Activated T-helper 2 cell treated with anti-CD3 and anti-CD28 coated beads, Interferon-gamma antibody, Interleukin-2, Interleukin-4, amounts not matched to agents 10 μg/mL and 5 μg/mL and 100 μg/mL, durations not matched to agents 14 hours and 24 hours and 36 hours (primary cell): ENCODE measurements around the gene COLEC11. TPM values are rescaled to one million over a fixed set of nuclear protein-coding genes. Genes with fewer than 3 reads are reported as not detected.

Experiments
- DNase-seq: peaks from one replicate; pipeline ENCODE4 v3.0.0; 2021; ENCODE audit warnings: low spot score
- H3K27ac Mint-ChIP-seq: one replicate; pipeline ENCODE4 v1.8.0; 2021; ENCODE audit warnings: mixed read lengths
- H3K27me3 Mint-ChIP-seq: one replicate; pipeline ENCODE4 v1.8.0; 2021; ENCODE audit warnings: low read depth, mixed read lengths
- H3K36me3 Mint-ChIP-seq: one replicate; pipeline ENCODE4 v1.8.0; 2021; ENCODE audit warnings: low read depth, mixed read lengths
- H3K4me1 Mint-ChIP-seq: one replicate; pipeline ENCODE4 v1.8.0; 2021; ENCODE audit warnings: low read depth, mixed read lengths
- H3K4me3 Mint-ChIP-seq: one replicate; pipeline ENCODE4 v1.8.0; 2021; ENCODE audit warnings: low read depth, mild to moderate bottlenecking, moderate library complexity, mixed read lengths
- H3K9me3 Mint-ChIP-seq: one replicate; pipeline ENCODE4 v1.8.0; 2021; ENCODE audit warnings: mixed read lengths
- intact Hi-C: fragments of 100-400 bp; cut with micrococcal nuclease; formaldehyde crosslinking; loops from one replicate; pipeline ENCODE4 v1.15.1; 2023
- total RNA-seq: library from RNA; stranded (reverse); gene quantifications from 2 replicates; pipeline ENCODE4 v1.2.3, GENCODE V29; 2022

The COLEC11 gene
- total RNA-seq, 1 donor from 2014 or later, result not detected

GRCh38 chr2:3664925-3665324 is 70.0 kb downstream of the COLEC11 start:
- no peak overlapping the region for H3K4me3 Mint-ChIP-seq
- no peaks in the 10 kb centered on the region for H3K4me1 Mint-ChIP-seq
- no peaks in the 10 kb centered on the region for H3K9me3 Mint-ChIP-seq
- H3K36me3 Mint-ChIP-seq, result no peaks in the 10 kb centered on the region
- no peaks in the 10 kb centered on the region for H3K27me3 Mint-ChIP-seq
- no peak overlapping the region for H3K27ac Mint-ChIP-seq
- DNase-seq, result no peak
- intact Hi-C loops, result no loop called here

- intact Hi-C loops, result no loop called here
- no peak for DNase-seq
- H3K4me1 Mint-ChIP-seq, result no peaks in the 10 kb centered on the region
- no peak overlapping the region for H3K27ac Mint-ChIP-seq
- no peaks in the 10 kb centered on the region for H3K27me3 Mint-ChIP-seq
- no peaks in the 10 kb centered on the region for H3K9me3 Mint-ChIP-seq
- H3K4me3 Mint-ChIP-seq, result no peak overlapping the region
- H3K36me3 Mint-ChIP-seq, result no peaks in the 10 kb centered on the region
Measured at GRCh38 chr2:3665886-3666612, 71.1 kb downstream of the COLEC11 start.

GRCh38 chr2:3666613-3666975 is 71.7 kb downstream of the COLEC11 start:
- no peak for DNase-seq
- intact Hi-C loops, result no loop called here
- Mint-ChIP-seq H3K27ac (no peak overlapping the region), H3K4me1 (no peaks in the 10 kb centered on the region), H3K9me3 (no peaks in the 10 kb centered on the region), H3K27me3 (no peaks in the 10 kb centered on the region), H3K36me3 (no peaks in the 10 kb centered on the region), H3K4me3 (no peak overlapping the region)

DNA sequence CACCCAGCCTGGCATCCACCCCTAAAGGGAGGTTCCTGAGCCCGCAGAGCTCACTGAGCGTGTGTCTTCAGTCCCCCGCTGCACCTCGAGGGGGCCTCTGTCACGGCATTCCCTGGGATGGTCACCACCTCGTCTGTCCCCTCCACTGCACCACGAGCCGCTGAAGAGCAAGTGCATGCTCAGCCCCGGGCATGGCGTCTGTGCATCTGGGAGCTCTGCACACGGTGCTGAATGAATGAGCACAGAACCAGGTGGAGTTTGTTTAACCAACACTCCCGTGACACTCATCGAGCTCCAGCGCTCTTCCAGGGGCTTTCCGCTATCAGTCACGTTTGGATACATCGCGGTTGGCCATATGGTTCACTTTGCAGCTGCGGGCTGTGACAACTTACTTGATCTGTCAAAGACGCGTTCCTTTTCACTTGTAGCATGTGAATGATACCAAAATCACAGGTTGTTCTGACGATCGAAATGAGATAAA is 72.3 kb downstream of the COLEC11 start:
- Mint-ChIP-seq H3K4me3 (no peak overlapping the region), H3K9me3 (no peaks in the 10 kb centered on the region), H3K36me3 (no peaks in the 10 kb centered on the region), H3K4me1 (no peaks in the 10 kb centered on the region), H3K27ac (no peak overlapping the region), H3K27me3 (no peaks in the 10 kb centered on the region)
- intact Hi-C loops, result no loop called here
- DNase-seq, result peak; percentile 1

DNA sequence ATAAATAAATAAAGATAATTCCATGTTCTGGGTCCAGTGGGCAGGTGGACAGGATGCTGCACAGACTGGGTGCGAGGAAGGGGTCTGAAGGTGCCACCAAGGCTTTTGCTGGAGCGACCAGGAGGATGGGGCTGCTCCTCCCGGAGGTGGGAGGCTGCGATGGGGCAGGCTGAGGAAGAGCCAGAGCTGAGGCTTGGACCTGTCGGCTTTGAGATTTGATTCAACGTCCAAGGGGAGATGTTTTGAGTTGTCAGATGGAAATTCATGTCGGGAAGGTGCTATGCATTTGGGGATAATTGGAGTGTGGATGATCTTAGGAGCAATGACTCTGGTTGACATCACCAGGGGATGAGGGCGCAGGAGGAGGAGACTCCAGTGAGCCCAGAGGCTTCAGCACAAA is 74.7 kb downstream of the COLEC11 start:
- no peak overlapping the region for H3K27ac Mint-ChIP-seq
- no peak overlapping the region for H3K4me3 Mint-ChIP-seq
- intact Hi-C loops, result no loop called here
- no peak for DNase-seq
- H3K9me3 Mint-ChIP-seq, result no peaks in the 10 kb centered on the region
- no peaks in the 10 kb centered on the region for H3K27me3 Mint-ChIP-seq
- no peaks in the 10 kb centered on the region for H3K4me1 Mint-ChIP-seq
- H3K36me3 Mint-ChIP-seq, result no peaks in the 10 kb centered on the region

DNA sequence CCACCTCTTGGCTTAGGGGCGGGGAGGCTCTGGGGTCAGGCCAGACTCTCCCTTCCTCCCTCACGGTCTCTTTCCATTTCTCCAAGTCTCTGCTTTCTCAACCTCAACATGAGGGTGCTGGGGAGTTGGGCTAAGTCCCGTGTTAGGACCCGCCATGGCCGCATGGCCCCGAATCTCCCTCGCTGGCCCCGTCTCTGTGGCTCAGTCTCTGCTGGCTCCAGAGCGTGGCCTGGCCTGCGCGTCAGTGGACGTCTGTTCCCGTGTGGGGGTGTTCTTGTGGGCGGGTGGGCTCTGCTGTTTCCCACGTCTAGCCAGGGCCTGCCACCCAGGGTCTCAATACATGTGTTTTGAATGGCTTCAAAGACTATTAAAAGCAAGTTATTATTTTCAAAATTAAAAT is 75.5 kb downstream of the COLEC11 start:
- no peak overlapping the region for H3K4me3 Mint-ChIP-seq
- H3K9me3 Mint-ChIP-seq, result no peaks in the 10 kb centered on the region
- no peaks in the 10 kb centered on the region for H3K4me1 Mint-ChIP-seq
- no peak overlapping the region for H3K27ac Mint-ChIP-seq
- no peaks in the 10 kb centered on the region for H3K36me3 Mint-ChIP-seq
- no peaks in the 10 kb centered on the region for H3K27me3 Mint-ChIP-seq
- DNase-seq, result no peak
- intact Hi-C loops, result no loop called here

DNA sequence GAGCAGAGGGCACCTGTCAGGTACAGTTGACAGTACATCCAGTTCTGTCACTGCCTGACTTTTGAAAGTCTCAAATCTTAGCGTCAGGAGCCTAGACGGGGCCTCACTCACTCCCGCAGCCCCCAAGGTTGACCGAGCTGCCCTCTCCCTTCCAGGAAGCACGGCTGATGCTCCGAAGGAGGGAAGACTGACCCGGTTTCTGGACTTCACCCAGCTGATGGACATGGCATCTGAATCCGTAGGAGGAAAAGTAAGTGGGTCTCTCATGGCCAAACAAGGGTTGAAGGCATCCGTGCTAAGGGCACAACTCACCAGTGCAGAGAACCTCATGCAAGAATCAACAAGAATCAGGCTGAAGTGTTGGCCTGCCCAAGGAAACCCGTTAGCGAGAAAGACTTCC is 76.0 kb downstream of the COLEC11 start:
- no peak for DNase-seq
- no peak overlapping the region for H3K27ac Mint-ChIP-seq
- no peak overlapping the region for H3K4me3 Mint-ChIP-seq
- H3K9me3 Mint-ChIP-seq, result no peaks in the 10 kb centered on the region
- intact Hi-C loops, result no loop called here
- H3K4me1 Mint-ChIP-seq, result no peaks in the 10 kb centered on the region
- no peaks in the 10 kb centered on the region for H3K36me3 Mint-ChIP-seq
- no peaks in the 10 kb centered on the region for H3K27me3 Mint-ChIP-seq

GRCh38 chr2:3672861-3673678 is 78.2 kb downstream of the COLEC11 start:
- intact Hi-C loops, result no loop called here
- Mint-ChIP-seq H3K9me3 (no peaks in the 10 kb centered on the region), H3K4me1 (no peaks in the 10 kb centered on the region), H3K27ac (no peak overlapping the region), H3K36me3 (no peaks in the 10 kb centered on the region), H3K27me3 (no peaks in the 10 kb centered on the region), H3K4me3 (no peak overlapping the region)
- DNase-seq, result no peak

- no peaks in the 10 kb centered on the region for H3K9me3 Mint-ChIP-seq
- no peak overlapping the region for H3K27ac Mint-ChIP-seq
- no peaks in the 10 kb centered on the region for H3K27me3 Mint-ChIP-seq
- DNase-seq, result no peak
- H3K4me3 Mint-ChIP-seq, result no peak overlapping the region
- intact Hi-C loops, result no loop called here
- no peaks in the 10 kb centered on the region for H3K4me1 Mint-ChIP-seq
- H3K36me3 Mint-ChIP-seq, result no peaks in the 10 kb centered on the region
Measured at GRCh38 chr2:3674066-3674845, 79.3 kb downstream of the COLEC11 start.

GRCh38 chr2:3675687-3676086 is 80.8 kb downstream of the COLEC11 start:
- no peaks in the 10 kb centered on the region for H3K27me3 Mint-ChIP-seq
- H3K4me3 Mint-ChIP-seq, result no peak overlapping the region
- H3K36me3 Mint-ChIP-seq, result no peaks in the 10 kb centered on the region
- DNase-seq, result no peak
- intact Hi-C loops, result no loop called here
- no peaks in the 10 kb centered on the region for H3K4me1 Mint-ChIP-seq
- no peak overlapping the region for H3K27ac Mint-ChIP-seq
- H3K9me3 Mint-ChIP-seq, result no peaks in the 10 kb centered on the region

DNA sequence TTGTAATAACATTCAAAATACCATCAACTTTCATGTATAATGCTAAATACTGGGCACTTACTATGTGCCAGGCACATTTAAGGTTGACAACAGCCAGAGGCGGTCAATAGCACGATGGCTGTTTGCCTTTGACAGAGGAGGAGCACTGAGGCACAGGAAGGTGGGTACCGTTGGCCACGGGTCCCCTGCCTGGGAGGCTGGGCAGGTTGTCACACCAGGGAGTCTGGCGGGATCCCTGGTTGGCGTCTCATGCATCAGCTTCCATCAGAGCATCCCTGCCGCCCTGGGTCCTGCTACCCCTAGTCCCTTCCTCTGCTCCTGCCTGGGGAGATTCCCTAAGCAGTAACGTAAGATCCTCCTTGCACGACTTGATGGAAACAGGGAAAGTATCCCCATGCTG is 82.5 kb downstream of the COLEC11 start:
- H3K27me3 Mint-ChIP-seq, result no peaks in the 10 kb centered on the region
- no peaks in the 10 kb centered on the region for H3K9me3 Mint-ChIP-seq
- intact Hi-C loops, result no loop called here
- H3K27ac Mint-ChIP-seq, result no peak overlapping the region
- H3K4me3 Mint-ChIP-seq, result no peak overlapping the region
- no peaks in the 10 kb centered on the region for H3K4me1 Mint-ChIP-seq
- no peaks in the 10 kb centered on the region for H3K36me3 Mint-ChIP-seq
- no peak for DNase-seq

DNA sequence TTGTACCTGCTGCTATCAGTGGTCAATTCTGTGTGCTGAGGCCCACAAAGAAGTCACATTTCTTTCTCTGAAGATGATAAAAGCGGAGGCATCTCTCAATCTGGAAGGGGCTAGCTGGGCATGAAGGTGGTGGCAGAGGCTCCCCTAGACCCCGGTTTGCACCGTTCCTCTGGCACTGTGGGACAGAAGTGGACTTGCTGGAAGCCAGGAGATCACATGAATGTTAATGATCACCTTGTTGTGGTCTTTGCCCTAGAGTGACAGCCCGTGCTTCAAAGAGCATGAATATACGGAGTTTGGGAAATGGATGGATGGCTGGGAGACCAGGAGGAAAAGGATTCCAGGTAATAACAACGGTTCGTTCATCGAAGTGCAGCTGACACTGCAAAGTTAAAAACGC is 83.3 kb downstream of the COLEC11 start:
- intact Hi-C loops, result no loop called here
- no peaks in the 10 kb centered on the region for H3K36me3 Mint-ChIP-seq
- no peak overlapping the region for H3K27ac Mint-ChIP-seq
- H3K27me3 Mint-ChIP-seq, result peaks cover 2% of the 10 kb centered on the region
- no peak overlapping the region for H3K4me3 Mint-ChIP-seq
- no peaks in the 10 kb centered on the region for H3K4me1 Mint-ChIP-seq
- no peaks in the 10 kb centered on the region for H3K9me3 Mint-ChIP-seq
- DNase-seq, result no peak

GRCh38 chr2:3679180-3679579 is 84.3 kb downstream of the COLEC11 start:
- Mint-ChIP-seq H3K27me3 (peaks cover 2% of the 10 kb centered on the region), H3K9me3 (no peaks in the 10 kb centered on the region), H3K4me1 (no peaks in the 10 kb centered on the region), H3K36me3 (no peaks in the 10 kb centered on the region), H3K27ac (no peak overlapping the region), H3K4me3 (no peak overlapping the region)
- intact Hi-C loops, result no loop called here
- no peak for DNase-seq
